ENCODE results near the gene OAF. TPM values are rescaled to one million over a fixed set of nuclear protein-coding genes. Genes with fewer than 3 reads are reported as not detected.

OAF gene
- polyA plus RNA-seq, 3 donors, result 27.4 to 33.5 (median 30.0) TPM

GRCh38 chr11:120198787-120199469, 11.9 kb upstream of the OAF start:
- DNase-seq (ENCODE audit: low read depth in 3 of 3, low spot score in 2 of 3), result no peak

- DNase-seq (ENCODE audit: low read depth in 3 of 3, low spot score in 2 of 3), result no peak
Observed at GRCh38 chr11:120199613-120200012, 11.2 kb upstream of the OAF start.

- no peak for DNase-seq (ENCODE audit: low read depth in 3 of 3, low spot score in 2 of 3)
Observed at GRCh38 chr11:120200677-120201076, 10.2 kb upstream of the OAF start.

GRCh38 chr11:120201653-120202052, 9.2 kb upstream of the OAF start:
- no peak for DNase-seq (ENCODE audit: low read depth in 3 of 3, low spot score in 2 of 3)

- no peak for DNase-seq (ENCODE audit: low read depth in 3 of 3, low spot score in 2 of 3)
Observed at GRCh38 chr11:120203626-120204025, 7.2 kb upstream of the OAF start.

- DNase-seq (ENCODE audit: low read depth in 3 of 3, low spot score in 2 of 3), result no peak
Observed at GRCh38 chr11:120205596-120206161, 5.2 kb upstream of the OAF start.

GRCh38 chr11:120207512-120207911, 3.3 kb upstream of the OAF start:
- DNase-seq (ENCODE audit: low read depth in 3 of 3, low spot score in 2 of 3), result no peak

- no peak for DNase-seq (ENCODE audit: low read depth in 3 of 3, low spot score in 2 of 3)
Observed at GRCh38 chr11:120208001-120208441, 2.8 kb upstream of the OAF start.

- no peak for DNase-seq (ENCODE audit: low read depth in 3 of 3, low spot score in 2 of 3)
Observed at GRCh38 chr11:120208777-120209176, 2.1 kb upstream of the OAF start.

GRCh38 chr11:120209746-120210625, 846 bp upstream of the OAF start:
- no peak for DNase-seq (ENCODE audit: low read depth in 3 of 3, low spot score in 2 of 3)

GRCh38 chr11:120211522-120212258, 858 bp downstream of the OAF start:
- DNase-seq (ENCODE audit: low read depth in 3 of 3, low spot score in 2 of 3), result no peak

GRCh38 chr11:120212259-120212878, 1.5 kb downstream of the OAF start:
- no peak for DNase-seq (ENCODE audit: low read depth in 3 of 3, low spot score in 2 of 3)

- no peak for DNase-seq (ENCODE audit: low read depth in 3 of 3, low spot score in 2 of 3)
Observed at GRCh38 chr11:120212926-120213325, 2.1 kb downstream of the OAF start.

GRCh38 chr11:120214581-120214980, 3.7 kb downstream of the OAF start:
- no peak for DNase-seq (ENCODE audit: low read depth in 3 of 3, low spot score in 2 of 3)

GRCh38 chr11:120215634-120216033, 4.8 kb downstream of the OAF start:
- DNase-seq (ENCODE audit: low read depth in 3 of 3, low spot score in 2 of 3), result no peak

GRCh38 chr11:120216426-120217102, 5.7 kb downstream of the OAF start:
- DNase-seq (ENCODE audit: low read depth in 3 of 3, low spot score in 2 of 3), result no peak

- no peak for DNase-seq (ENCODE audit: low read depth in 3 of 3, low spot score in 2 of 3)
Observed at GRCh38 chr11:120217526-120217925, 6.7 kb downstream of the OAF start.

GRCh38 chr11:120217941-120218694, 7.3 kb downstream of the OAF start:
- no peak for DNase-seq (ENCODE audit: low read depth in 3 of 3, low spot score in 2 of 3)

GRCh38 chr11:120218695-120219033, 7.8 kb downstream of the OAF start:
- DNase-seq (ENCODE audit: low read depth in 3 of 3, low spot score in 2 of 3), result no peak

Data from right renal cortex interstitium (tissue), 3 donors.